Renal pelvis (tissue), 4 donors: ENCODE measurements around the gene PLCB1. TPM values are rescaled to one million over a fixed set of nuclear protein-coding genes. Genes with fewer than 3 reads are reported as not detected.
"Not testable (repeated sequence)": the region's sequence is repeated elsewhere in the genome, so short reads cannot be mapped to it uniquely, and the experiment has no call there.

Experiments
- DNase-seq: peaks from one replicate; pipeline ENCODE4 v3.0.0-alpha.2; 2013
- polyA plus RNA-seq, 3 donors: library from polyadenylated mRNA; unstranded; fragments of 120-200 nt; gene quantifications; one replicate each; pipeline ENCODE4 v1.2.1, GENCODE V29; 2013; ENCODE audit not compliant: insufficient read length in 3 of 3

Gene PLCB1
- polyA plus RNA-seq, 3 donors, result 35.7 to 37.7 (median 36.9) TPM

DNA sequence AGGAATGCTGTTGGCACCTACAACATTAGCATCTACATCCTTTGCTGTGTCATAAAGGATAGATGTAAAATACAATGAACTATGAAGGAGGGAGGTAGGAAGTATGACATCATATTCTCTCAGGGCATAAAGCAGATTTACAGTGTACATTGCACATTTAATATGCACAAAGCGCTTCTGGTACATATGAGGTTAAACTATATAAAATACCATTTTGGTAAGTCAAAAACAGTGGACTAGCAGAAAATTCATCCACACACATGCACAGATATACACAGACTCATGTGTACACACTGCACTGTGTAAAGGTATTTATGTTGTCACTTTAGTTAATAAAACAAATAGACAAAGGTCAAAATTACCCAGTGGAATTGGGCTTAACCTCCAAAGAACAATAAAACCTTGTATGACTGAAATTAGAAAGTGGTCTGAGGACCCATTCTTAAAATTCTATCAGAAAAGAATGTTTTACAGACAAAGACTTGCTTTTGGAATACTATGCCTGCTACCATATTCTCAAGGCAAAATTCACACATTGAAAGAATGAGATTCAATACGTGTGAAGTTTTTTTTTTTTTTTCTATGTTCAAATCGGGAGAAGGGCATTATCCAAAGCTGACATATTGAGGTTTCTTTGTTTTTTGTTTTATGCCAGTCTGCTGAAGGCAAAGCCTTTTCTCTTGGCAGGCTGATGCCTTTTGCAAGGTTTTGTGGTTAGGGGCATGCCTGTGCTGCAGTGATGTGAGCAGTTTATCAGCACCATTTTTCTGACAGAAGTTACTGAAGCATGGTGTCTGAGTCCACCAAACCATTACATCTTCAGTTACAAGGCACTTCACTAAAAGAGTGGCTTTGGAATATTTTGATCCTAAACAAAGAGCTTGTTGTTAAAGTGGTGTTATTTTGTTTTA, 199.0 kb downstream of the PLCB1 start:
- DNase-seq, result no peak

DNA sequence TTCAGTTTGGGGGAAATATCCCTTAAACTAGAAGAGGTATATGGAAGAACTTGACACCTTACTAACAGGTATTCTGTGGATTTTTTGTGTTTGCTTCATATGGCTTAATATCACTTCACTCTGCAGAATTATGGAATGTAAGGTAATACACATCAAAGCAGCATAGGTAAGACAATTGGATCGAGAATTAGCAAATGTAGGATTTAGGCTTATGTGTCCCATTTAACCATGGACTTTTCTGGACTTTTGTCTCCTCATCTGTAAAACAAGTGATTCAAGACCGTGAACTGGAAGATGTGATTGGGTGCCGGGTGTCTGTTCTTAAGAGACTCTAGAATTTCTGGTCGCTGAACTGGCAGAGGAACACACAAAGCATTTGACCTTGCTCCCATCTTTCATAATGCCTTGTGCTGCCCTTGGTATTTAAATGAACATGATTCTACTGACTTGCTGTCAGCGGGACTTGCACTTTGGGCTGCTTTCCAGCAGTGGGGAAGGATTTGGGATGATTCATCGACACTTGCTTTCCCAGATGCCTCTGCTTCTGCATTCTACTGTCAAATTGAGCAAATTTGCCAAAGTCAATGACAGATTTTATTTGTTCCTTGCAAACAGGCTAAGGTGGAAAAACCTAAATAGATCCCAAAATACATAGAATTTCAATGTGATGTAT, 199.8 kb downstream of the PLCB1 start:
- no peak for DNase-seq

DNA sequence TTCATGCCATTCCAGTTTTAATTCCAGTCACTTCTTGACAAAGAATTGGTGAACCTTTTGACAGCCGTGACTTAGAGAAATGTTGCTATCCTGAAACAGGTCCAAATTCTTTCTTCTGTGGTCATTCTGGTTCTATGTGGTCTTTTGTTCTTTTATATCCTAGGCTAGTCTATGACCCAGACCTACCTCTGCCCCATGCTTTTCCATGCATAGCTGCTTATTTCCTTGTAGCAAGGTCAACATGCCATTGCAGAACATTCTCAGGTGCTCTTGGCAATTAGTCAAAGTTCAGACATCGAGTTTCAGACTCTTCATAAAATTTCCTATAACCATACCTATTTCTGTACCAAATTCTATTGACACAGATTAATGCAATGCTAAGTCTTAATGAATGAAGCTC, 202.6 kb downstream of the PLCB1 start:
- DNase-seq, result no peak

DNA sequence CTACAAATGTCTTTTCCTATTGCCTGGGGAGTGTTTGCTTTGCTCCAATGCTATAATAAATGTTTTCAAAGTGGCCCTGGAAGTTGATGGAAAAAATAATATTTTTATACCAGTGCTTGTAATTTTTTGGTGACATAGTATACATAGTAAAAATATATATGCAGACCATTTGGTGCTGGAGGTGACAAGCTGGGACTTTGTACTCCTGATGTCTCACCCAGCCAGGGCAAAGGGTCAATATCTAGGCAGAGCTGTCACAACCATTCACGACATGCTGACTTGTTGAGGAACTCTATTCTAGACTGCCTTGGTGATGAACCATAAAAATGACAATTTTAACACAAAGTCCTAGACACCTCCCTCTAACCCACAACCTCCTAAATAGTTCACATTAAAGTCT, 203.0 kb downstream of the PLCB1 start:
- no peak for DNase-seq

GRCh38 chr20:8335495-8336195, 203.6 kb downstream of the PLCB1 start:
- DNase-seq, result no peak

GRCh38 chr20:8339349-8339748, 207.3 kb downstream of the PLCB1 start:
- no peak for DNase-seq

DNA sequence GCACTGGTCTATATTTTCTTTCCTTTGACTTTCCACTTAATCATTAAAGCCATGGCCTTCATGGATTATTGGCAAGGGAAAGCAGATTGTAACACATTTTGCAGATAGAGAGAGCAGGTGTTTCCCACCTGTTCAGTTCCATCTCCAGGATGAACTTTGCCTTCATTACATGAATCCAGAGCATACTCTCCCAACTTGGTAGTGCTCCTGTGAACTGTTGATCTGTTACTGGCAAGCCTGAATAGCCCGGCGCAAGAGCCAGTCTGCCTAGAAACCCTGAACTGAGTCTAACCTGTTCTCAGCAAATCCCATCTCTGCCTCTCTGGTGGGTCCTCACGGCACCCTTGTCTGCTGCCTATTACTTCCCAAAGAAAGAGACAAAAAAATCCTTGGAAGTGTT, 210.3 kb downstream of the PLCB1 start:
- DNase-seq, result no peak

- DNase-seq, result no peak
Observed at GRCh38 chr20:8344106-8344505, 212.0 kb downstream of the PLCB1 start.

DNA sequence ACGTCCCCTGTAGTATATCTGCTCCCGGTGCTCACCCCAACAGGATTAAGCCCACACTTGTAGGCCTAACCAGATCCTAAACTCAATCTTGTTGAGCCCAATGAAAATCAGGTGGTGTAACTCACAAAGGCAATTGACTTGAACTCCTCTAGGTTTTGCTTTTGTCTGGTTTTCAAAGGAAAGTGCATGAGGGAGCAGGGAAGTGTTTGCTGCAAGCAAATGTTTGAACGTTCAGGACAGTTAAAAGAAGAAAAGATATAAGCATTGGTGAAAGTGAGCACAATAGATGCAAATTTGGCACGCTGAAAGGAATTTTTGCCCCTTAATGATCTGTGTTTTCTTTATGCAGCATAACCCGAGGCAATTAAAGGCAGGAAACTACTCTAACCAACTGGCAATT, 212.6 kb downstream of the PLCB1 start:
- no peak for DNase-seq

DNA sequence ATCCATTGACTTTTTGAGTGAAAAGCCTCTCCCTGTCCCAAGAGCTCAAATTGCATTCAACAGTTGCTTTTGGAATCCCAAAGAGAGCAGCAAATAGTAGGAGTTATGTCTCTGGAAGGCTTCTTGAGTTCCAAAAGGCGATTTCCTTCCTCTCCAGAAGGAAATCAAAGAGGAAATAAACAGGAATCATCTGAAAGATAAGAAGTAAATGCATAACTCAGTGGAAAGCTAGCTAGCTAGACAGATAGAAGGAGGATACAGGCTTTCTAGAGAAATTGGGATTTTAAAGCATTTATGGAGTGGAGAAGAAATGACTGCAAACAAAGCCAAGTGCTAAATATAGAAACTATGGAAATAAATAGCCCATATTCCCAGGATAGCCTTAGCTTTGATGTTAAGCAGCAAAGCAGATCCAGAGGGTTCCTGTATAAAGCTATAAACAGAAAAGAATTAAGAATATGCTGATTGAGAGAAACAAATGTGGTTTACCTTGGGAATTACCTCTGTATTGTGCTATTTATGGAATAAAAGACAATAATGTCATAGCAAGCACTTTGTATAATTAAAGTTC, 214.7 kb downstream of the PLCB1 start:
- DNase-seq, result no peak

- not testable (repeated sequence) for DNase-seq
Observed at GRCh38 chr20:8350225-8350624, 218.2 kb downstream of the PLCB1 start.

DNA sequence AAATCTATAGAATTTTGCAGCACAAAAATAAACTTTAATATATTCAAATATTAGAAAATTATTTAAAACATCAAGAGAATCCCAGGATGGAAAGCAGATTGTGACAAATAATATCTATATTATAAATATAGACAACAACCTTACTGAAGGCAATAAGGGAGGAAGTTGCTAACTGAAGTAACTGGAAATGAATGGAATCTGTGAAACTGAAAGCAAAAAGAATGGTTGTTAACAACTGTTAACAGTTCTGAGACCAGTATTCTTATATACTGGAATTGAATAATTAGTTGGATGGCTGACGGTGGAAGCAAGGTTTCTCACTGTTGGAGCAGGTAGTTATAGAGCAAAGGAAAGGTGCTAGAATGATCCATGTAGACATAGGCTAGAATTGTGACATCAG, 220.4 kb downstream of the PLCB1 start:
- no peak for DNase-seq

GRCh38 chr20:8353512-8353911, 221.4 kb downstream of the PLCB1 start:
- DNase-seq, result no peak

- DNase-seq, result no peak
Observed at GRCh38 chr20:8355453-8355852, 223.4 kb downstream of the PLCB1 start.

GRCh38 chr20:8356806-8357205, 224.7 kb downstream of the PLCB1 start:
- DNase-seq, result no peak

DNA sequence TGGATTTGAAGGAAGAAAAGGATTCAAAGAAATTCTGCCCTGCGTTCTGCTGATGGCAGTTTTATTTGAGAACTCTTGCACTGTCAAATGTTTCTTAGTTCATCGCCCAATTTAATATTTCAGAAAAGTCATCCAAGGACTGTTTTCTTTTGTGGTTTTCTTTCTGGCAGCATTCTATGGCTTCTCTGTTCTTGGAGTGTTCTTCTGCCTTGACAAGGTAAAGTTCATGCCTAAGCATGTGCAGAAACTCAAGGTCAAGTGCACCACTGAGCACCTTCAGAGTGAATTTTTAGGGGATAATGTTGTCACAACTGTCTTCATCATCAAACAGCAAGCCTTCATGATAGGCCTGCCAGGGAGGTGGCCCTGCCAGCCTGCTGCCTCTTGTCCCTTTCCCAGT, 225.6 kb downstream of the PLCB1 start:
- DNase-seq, result no peak

DNA sequence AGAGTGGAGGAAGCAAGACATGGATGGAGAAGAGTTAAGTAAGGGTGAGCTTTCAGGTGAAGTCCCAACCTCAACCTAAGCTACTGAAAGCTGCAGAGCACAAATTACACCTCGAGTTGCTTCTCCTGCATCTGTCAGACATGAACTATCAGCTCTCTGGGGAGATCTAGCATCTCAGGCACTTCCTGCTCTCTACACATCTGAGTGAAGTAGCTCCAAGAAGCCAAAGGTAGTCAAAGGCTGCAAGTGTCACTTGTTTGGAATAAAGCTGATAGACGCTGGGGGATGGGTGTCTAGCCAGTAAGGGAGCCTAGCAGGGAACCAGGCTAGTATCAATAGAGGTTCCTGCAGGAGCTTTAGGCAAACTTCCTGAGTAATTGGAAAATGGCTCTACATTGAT, 228.0 kb downstream of the PLCB1 start:
- no peak for DNase-seq

- no peak for DNase-seq
Observed at GRCh38 chr20:8361006-8361652, 229.1 kb downstream of the PLCB1 start.

DNA sequence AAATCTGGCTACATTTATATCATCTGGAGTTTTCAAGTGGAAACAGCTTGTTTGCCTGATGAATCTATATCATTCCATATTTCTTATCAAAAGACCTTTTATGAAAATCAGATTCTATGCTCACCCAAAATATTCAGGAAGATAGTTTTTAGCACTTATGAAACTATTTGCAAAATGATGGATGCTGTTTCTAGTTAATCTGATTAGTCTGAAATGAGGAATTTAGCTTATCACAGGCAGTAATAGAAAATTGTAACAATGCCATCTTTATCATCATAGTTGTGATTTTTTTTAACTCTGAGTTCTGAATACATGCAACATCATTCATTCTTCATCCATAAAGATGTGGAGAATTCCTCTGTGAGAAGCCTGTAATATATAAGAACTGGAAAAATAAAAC, 229.7 kb downstream of the PLCB1 start:
- no peak for DNase-seq

DNA sequence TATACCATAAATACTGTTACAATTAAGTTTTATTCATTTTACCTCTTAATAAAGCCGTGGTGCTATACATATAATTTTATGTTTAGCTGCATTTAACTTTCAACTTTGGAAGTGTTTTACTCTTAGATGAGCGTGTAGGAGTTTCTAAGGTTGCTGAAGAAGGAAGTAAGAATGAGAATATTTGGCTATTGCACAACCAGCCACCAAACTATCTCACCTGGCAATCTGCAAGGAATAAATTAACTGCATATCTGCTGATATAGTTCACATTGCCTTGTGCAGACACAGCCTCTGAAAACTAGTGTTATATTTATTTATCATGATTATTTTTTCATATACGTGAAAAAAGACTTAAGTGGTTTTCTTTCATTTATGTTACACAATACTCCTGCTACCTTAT, 230.4 kb downstream of the PLCB1 start:
- no peak for DNase-seq

DNA sequence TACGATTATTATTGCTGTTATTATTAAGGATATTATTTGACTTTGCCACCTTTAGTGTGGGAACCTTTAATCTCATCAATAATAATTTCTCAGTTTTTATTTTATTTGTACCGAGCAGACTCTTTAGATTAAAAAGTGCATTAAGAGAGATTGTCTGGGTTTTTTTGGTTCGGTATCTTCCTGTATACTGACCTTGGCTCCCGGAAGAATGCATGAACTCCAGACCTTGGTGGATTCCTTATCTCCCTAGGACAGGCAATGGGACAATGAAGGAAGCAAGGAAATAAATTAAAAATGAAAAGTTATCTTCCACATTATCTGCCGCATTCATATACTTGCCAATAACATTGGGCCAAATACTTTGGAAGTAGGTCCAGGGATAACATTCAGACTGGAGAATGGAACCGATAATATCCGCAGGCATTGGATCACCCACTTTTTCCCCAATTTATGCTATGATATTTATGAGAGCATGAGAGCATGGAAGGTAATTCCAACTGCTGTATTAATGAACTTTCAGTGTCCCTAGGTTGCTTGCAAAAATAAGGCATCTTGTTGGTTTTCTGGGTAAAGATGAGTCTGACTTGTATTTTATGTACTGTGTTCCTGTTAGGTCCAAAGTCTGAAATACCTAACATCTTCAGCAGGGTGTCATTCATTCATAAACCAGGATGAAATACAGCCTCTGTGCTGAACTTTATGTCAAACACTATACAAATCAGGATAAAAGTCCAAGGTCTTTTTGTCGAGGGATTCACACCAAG, 232.1 kb downstream of the PLCB1 start:
- no peak for DNase-seq
